C4-2B (cell line): ENCODE measurements around the gene MYL2.

Experiments used
- CTCF ChIP-seq: fragments of 450-650 bp; conservative IDR thresholded peaks from 2 replicates; pipeline ENCODE4 v1.5.1; 2017; ENCODE audit warnings: mild to moderate bottlenecking
- ZFX ChIP-seq: fragments of 450-650 bp; IDR thresholded peaks from 2 replicates; pipeline ENCODE4 v1.6.1; 2017

GRCh38 chr12:110919720-110920119 lies 659 bp downstream of the MYL2 start:
- TF ChIP-seq CTCF = no peak
- TF ChIP-seq ZFX = no peak
